GM19468 (cell line): Measurements from ENCODE around the gene AVEN.
"Not testable (repeated sequence)": the region's sequence is repeated elsewhere in the genome, so short reads cannot be mapped to it uniquely, and the experiment has no call there.

ENCODE experiments used
- ATAC-seq: cut with Tn5 transposase; IDR thresholded peaks from one replicate; pipeline ENCODE4 v1.9.1; 2021; ENCODE audit warnings: mild to moderate bottlenecking, moderate library complexity, moderate number of reproducible peaks; ENCODE audit not compliant: unreplicated experiment; ENCODE audit errors: extremely low read depth

The AVEN gene

GRCh38 chr15:34043813-34044212 lies 4.8 kb upstream of the AVEN start:
- no peak for ATAC-seq

GRCh38 chr15:34043391-34043790 lies 4.4 kb upstream of the AVEN start:
- no peak for ATAC-seq

GRCh38 chr15:34039790-34040113 lies 748 bp upstream of the AVEN start:
- ATAC-seq: no peak

- peak; percentile 65 for ATAC-seq
These were observed 757 bp downstream of the AVEN start for GRCh38 chr15:34038023-34038870.

- no peak for ATAC-seq
These were observed 6.8 kb downstream of the AVEN start for GRCh38 chr15:34031987-34032760.

- no peak for ATAC-seq
These were observed 11.4 kb downstream of the AVEN start for GRCh38 chr15:34027606-34028005.

GRCh38 chr15:34025252-34025651 lies 13.8 kb downstream of the AVEN start:
- ATAC-seq: no peak

- ATAC-seq: no peak
These were observed 15.1 kb downstream of the AVEN start for GRCh38 chr15:34023907-34024306.

GRCh38 chr15:34019369-34019990 lies 19.5 kb downstream of the AVEN start:
- ATAC-seq: no peak

- not testable (repeated sequence) for ATAC-seq
These were observed 20.3 kb downstream of the AVEN start for GRCh38 chr15:34018738-34019137.

- no peak for ATAC-seq
These were observed 20.9 kb downstream of the AVEN start for GRCh38 chr15:34018021-34018645.

GRCh38 chr15:34014556-34014955 lies 24.4 kb downstream of the AVEN start:
- ATAC-seq: no peak

- no peak for ATAC-seq
These were observed 25.3 kb downstream of the AVEN start for GRCh38 chr15:34013746-34014145.

GRCh38 chr15:34012461-34013028 lies 26.5 kb downstream of the AVEN start:
- ATAC-seq: no peak

- no peak for ATAC-seq
These were observed 27.5 kb downstream of the AVEN start for GRCh38 chr15:34011481-34011880.

GRCh38 chr15:34010921-34011320 lies 28.1 kb downstream of the AVEN start:
- ATAC-seq: no peak

GRCh38 chr15:34009656-34010055 lies 29.3 kb downstream of the AVEN start:
- no peak for ATAC-seq

GRCh38 chr15:34006381-34006780 lies 32.6 kb downstream of the AVEN start:
- ATAC-seq: no peak

GRCh38 chr15:34001536-34001935 lies 37.5 kb downstream of the AVEN start:
- no peak for ATAC-seq

- ATAC-seq: not testable (repeated sequence)
These were observed 43.3 kb downstream of the AVEN start for GRCh38 chr15:33995666-33996065.
